NCI-H82 (cell line): ENCODE data around the gene MED16.

Experiments
- DNase-seq: peaks from one replicate; lab custom pipeline; 2025; lab: John Stamatoyannopoulos, UW

The MED16 gene

GRCh38 chr19:892894-893689, at the start of gene MED16, which contains the start of gene RNU6-9:
Gene MED16, minus strand, starts transcription at chr19:893187. Its CDS starts 2,056 bp downstream, at chr19:891131.
Gene RNU6-9, plus strand, starts transcription at chr19:893484.
- peak; percentile 94 for DNase-seq

GRCh38 chr19:942133-942645, 49.2 kb upstream of the MED16 start:
- DNase-seq = no peak

- DNase-seq = no peak
Measured at GRCh38 chr19:941292-942132, 48.5 kb upstream of the MED16 start.

GRCh38 chr19:940591-941291, 47.8 kb upstream of the MED16 start:
- DNase-seq = no peak

GRCh38 chr19:939922-940321, 46.9 kb upstream of the MED16 start:
- no peak for DNase-seq

GRCh38 chr19:939439-939838, 46.5 kb upstream of the MED16 start:
- no peak for DNase-seq

- no peak for DNase-seq
Measured at GRCh38 chr19:938233-938923, 45.4 kb upstream of the MED16 start.

- no peak for DNase-seq
Measured at GRCh38 chr19:937259-937694, 44.3 kb upstream of the MED16 start.

- no peak for DNase-seq
Measured at GRCh38 chr19:936175-936546, 43.2 kb upstream of the MED16 start.

- DNase-seq = no peak
Measured at GRCh38 chr19:934865-935479, 42.0 kb upstream of the MED16 start.

GRCh38 chr19:934197-934840, 41.3 kb upstream of the MED16 start:
- DNase-seq = no peak

GRCh38 chr19:933553-933882, 40.5 kb upstream of the MED16 start:
- no peak for DNase-seq

GRCh38 chr19:932648-933552, 39.9 kb upstream of the MED16 start:
- no peak for DNase-seq

GRCh38 chr19:931860-932647, 39.1 kb upstream of the MED16 start:
- no peak for DNase-seq

- DNase-seq = no peak
Measured at GRCh38 chr19:929891-930258, 36.9 kb upstream of the MED16 start.

- DNase-seq = no peak
Measured at GRCh38 chr19:929203-929890, 36.4 kb upstream of the MED16 start.

- DNase-seq = peak; percentile 48
Measured at GRCh38 chr19:928471-929202, 35.6 kb upstream of the MED16 start.
